Non-pigmented ciliary epithelial cell (primary cell): ENCODE results near the gene PHKA1.
"Not testable (repeated sequence)": the region's sequence is repeated elsewhere in the genome, so short reads cannot be mapped to it uniquely, and the experiment has no call there.

ENCODE experiments used
- DNase-seq: peaks from one replicate; pipeline ENCODE4 v3.0.0-alpha.2; 2010; ENCODE audit warnings: low read depth

Gene PHKA1

DNA sequence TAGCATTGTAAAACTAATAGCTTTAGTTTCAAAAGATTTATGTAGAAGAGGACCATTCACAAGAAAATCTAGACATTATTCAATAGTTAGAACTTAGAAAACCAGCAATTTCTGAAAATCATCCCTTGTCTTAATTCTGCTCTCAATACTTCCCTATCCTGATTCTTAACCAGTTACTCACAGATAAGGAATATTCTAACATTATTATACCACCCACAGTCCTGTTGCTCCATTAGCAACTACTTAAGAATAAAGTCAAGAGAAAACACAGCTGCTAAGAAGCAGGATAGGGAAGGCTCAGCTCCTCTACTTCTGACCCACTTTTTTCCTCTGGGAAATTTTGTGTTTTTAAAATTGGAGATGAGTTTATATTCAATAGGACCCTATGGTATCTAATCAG lies 47.7 kb downstream of the PHKA1 start:
- no peak for DNase-seq

DNA sequence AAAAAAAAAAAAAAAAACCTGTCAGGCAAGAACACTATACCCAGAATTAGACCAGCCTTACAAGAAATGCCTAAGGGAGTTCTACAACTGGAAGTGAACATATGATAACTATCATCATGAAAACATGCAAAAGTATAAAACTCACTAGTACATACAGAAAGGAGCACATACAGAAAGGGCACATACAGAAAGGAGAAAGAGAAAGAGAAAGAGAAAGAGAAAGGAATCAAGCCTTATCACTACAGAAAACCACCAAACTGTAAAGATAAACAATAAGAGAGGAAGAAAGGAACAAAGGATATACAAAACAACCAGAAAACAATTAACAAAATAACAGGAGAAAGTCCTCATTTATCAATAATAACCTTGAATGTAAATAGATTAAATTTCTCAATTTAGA lies 50.4 kb downstream of the PHKA1 start:
- DNase-seq: no peak

DNA sequence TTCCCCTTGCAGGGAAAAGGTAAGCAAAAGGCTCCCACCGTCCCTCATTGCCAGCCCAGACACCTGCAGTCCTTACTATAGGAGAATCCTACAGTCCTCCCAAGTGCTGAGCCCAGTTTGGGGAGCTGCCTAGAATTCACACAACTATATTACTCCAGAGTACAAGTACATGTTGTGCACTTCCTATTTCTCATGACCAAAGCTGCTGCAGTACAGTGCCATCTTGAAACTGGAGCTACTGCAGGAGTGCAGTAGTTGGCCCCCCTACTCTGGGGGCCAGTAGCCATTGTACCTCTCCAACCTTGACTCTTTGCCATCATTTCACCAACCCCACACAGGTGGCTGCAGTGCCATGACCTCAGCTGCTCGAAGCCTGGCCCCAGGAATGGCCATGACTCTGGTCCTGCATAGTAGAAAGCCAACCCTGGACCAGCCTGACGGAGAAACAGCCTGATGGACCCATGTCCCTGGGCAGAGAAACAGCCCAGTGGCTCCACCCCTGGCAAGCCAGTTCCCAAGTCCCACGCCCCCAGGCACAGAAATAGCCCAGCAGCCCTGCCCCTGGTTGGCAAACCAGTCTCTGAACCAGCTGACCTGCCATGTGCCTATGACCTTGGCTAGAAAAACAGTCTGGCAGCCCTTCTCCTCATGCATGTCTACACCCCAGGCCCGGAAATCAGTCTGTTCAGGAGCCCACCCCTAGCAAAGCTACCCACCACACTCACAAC lies 51.9 kb downstream of the PHKA1 start:
- no peak for DNase-seq

DNA sequence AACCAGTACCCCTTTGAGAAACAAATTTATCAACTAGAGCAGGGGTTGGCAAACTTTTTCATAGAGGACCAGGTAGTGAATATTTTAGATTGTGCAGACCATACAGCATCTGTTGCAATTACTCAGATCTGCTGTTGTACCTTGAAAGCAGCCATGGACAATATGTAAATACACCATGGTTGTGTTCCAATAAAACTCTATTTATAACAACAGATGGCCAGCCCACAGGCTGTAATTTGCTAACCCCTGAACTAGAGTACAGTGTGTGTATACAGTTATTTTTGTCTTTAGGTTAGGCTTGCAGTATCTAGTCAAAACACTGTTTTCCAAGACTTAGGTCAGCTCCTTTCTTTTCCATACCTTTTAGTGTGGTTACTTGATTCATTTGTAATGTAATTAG lies 54.4 kb downstream of the PHKA1 start:
- DNase-seq: no peak

DNA sequence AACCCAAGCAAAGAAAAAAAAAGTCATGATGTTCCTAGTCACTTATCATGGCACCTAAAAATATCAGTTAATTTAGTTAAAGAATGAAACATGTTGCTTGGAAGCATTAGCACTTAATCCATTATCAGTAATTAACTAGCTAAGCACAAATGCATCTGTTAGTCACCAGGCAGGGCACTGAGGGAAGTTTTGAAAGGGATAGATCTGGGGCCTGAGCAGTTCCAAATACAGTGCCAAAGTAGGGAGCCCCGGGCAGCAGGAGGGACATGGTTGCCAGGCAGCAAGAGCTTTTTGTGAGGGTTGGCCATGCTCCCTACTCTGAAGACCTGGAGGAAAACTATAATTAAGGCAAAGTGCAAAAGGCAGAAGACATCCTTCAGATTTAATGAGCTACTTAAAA lies 62.0 kb downstream of the PHKA1 start:
- no peak for DNase-seq

DNA sequence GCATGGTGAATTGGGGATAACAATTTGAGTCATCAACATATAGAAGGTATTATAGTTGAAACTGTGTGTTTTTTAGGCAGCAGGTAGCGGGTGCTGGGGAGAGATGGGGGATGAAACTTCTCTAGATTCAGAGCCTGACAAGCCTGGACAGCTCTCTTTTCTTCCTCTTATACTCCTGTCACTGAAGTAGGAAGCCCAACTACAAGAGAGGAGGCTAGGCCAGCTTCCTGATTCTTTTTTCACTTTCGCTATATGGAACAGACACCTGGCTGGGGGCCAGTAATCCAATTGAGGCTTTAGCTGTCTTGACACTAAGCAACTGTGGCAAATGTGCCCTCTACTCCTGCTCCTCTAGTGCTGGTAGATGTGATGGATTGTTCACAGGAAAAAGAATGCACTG lies 69.2 kb downstream of the PHKA1 start:
- no peak for DNase-seq

DNA sequence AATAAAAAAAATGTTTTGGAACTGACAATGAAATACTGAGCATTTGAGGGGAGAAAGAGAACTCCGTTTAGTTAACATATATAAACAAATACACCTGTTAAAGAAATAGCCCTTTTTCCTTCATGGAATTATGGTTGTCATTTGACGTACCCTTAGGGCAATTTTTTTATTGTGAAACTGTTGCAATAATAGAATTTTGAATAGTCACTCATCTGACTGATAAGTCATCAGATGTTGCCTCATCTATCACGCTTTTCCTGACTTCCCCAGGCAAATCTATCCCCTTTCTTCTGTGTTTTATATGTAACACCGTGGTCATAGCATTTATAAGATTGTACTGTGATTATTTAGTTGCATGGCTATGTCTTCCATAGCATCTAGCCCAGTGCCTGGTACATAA lies 72.5 kb downstream of the PHKA1 start:
- no peak for DNase-seq

DNA sequence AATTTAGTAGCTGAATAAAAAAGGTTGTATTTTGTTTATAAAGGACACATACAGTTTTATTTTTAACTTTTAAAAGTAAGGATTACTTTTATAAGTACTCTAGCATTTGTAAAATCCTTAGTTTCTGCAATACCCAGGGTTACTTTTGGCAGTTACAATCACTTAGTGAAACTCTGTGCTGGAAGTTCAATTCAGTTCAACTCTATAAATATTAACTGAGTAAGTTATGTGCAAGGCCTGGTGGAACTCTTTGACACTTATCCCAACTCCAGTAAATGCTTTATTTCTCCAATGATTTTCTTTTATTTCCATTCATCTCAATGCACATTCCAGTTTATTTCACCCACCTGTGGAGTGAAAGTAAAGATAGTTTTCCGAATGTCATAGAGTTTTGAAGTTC lies 78.2 kb downstream of the PHKA1 start:
- no peak for DNase-seq

DNA sequence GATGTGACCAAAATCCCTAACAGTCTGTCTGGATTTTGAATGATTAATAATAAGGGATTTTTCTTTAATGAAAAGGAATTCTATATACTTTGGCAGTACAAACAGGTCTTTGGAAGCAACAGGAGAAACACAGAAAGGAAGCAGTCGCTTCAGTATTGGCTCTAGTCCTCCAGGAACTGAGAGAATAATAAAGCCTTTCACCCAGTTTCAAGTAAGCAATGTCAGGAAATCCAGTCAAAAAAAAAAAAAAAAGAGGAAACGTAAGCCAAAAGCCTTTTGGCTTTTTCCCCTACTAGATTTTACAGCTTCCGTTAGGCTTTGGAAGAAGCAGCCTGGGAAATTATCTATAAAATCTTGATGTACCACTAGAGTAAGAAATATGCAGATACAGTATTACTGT lies 79.8 kb downstream of the PHKA1 start:
- DNase-seq: no peak

DNA sequence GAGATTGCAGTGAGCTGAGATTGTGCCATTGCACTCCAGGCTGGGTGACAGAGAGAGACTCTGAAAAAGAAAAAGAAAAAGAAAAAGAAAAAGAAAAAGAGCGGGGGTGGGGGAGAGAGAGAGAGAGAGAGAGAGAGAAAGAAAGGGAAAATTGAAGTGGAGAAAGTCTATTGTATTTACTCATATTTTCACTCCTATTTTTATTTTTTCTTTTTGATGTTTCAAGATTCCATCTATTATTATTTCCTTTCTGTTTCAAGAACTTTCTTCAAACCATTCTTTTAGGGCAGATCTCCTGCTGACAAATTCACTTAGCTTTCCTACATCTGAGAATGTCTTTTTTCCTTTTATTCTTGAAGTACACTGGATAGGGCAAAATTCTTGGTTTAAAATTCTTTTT lies 83.9 kb downstream of the PHKA1 start:
- DNase-seq: no peak

DNA sequence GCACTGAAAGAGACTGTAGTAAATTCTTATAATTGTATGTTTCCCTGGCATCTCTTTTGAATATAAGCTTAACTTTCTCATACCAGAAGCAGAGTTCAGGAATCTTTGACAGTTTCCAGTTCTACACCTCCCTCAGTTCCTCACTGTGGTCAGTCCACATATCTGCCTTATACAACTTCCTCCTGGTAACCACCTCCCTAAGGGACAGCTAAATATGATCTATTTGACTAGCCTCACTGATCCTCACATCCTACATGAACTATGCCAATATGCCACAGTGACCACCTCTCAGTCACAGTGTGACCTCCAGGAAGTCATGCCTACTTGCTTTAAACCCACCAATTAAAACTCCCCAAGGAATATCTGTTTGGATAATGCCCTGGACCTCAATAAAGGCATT lies 89.9 kb downstream of the PHKA1 start:
- no peak for DNase-seq

DNA sequence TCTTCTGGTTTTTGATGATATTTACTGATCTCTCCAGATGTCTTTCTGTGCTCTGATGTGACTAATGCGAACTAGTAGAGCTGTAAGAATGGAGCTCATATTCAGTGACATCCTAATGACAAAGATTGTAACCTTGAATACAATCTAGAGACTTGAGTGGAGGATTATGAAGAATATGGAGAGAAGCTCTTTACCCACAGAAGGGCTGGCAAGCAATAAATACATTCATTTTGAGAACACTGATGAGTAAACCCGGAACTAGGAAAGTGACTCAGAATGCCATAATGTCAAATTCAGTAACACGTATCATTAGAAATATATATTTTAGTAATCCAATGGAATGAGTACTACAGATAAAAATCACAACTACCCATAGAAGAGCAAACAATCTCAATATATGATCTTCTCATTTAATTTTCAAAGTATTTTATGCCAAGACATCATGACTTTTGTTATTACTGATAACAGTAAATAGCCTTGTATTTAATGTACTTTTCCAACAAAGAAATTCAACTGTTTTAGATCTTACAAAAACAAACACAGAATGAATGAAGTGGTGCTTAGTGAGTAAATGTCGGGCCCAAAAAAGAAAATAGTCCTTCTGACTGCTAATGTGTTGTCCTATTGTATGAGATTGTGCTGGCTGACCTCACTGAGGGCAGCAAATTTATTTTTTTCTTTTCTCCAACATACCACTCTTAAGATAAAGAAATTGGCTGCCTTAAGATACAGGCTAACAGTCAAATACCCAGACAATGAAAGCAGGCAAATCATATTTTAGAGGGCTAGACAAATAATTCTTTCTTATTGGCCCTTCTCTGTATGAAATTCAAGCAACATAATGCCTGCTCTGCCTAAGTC lies 92.3 kb downstream of the PHKA1 start:
- no peak for DNase-seq

DNA sequence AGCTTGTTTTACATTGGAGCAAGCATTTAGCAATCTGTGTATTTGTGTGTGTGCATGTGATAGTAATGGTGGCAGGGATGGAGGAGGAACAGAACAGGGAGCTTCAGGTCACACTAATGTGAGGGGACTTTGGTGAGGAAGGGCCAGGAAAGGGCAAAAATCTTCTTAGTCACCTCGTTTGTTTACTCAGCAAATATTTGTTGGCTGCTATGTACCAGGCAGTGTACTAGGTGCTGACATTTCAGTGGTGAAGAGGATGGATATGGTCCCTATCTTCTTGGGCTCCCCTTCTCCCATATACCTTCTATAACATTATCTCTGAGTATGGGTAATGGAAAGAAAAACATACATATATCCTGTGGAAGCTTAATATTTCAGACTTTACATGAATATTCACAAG lies 92.9 kb downstream of the PHKA1 start:
- DNase-seq: no peak

DNA sequence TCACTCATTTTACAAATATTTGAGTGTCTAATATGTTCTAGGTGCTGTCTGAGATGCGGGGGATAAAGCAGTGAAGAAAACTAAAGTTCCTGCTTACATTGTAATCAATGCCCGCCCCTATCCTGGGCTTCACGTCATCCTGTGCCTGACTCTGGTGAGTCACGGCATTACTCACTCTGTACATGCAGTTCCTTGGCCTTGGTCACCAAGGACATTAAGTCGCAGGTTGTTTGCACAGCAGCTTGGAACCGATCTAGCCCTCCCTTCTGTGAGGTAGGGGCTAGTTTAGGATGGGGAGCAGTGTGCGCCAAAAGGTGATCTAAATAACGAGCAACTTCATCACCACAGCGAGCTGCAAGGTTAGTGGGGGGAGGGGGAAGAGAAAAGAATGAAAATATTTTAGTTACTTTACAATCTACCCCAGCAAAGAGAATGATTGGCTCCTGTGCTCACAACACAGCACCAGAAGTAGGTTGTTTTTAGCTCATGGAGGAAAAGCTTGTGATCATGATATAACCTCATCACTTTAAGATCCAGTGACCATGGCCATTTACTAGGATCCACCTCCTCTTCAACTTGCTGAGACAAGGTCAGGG lies 93.5 kb downstream of the PHKA1 start:
- DNase-seq: peak; percentile 65

DNA sequence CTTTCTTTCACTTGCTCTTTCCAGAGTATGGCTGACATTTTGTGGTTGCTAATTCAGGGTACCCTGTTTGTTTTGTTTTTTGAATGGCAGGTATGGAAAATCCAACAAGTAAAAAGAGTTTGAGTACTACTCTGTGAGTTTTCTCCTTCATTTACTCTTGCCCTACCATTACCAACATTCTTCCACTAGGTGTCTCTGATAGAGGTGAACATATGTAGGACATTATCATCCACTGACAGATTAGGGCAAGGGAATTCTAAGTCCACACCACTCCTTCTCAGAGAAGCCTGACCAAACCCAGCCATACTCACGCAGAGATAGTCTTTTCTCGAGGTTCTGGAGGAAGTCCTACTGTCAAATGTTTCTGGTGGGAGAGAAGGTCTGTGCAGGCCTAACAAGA lies 104.8 kb downstream of the PHKA1 start:
- no peak for DNase-seq

DNA sequence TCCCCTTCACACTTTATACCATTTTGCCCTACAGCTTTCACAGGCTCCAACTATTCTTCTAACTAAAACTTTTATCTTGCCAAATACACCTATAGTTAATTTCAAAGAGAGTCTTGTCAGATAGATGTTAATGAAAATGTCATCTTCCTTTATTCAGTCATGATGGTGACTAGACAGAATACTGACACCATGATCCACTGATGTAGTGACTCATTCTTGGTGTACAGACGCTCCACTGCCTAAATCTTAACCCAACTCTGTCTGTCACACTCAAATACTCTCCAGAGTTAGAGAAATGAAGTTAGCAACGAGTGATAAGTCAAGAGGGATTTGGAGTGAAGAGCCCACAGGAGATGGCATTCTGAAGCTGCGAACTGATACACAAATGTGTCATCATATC lies 109.4 kb downstream of the PHKA1 start:
- no peak for DNase-seq

DNA sequence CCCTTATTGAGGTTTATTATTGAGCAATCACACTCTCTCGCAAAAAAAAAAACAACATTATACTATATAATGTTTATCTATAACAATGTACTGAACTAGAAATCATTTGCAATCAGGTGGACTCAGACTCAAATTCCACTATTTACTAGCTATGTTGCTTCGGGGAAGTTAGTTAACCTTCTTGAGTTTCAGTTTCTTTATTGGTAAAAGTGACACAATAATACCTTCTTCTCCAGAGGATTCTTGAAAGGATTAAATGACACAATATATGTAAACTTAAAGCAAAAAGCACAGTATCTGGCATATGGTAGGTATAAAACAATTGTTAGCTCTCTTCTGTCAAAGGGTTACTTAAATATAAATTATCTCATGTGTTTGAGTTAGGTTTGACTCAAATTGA lies 110.0 kb downstream of the PHKA1 start:
- DNase-seq: no peak

DNA sequence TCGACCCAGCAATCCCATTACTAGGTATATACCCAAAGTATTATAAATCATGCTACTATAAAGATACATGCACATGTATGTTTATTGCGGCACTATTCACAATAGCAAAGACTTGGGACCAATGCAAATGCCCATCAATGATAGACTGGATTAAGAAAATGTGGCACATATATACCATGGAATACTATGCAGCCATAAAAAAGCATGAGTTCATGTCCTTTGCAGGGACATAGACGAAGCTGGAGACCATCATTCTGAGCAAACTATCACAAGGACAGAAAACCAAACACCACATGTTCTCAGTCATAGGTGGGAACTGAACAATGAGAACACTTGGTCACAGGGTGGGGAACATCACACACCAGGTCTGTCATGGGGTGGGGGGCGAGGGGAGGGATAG lies 123.1 kb downstream of the PHKA1 start:
- DNase-seq: not testable (repeated sequence)

DNA sequence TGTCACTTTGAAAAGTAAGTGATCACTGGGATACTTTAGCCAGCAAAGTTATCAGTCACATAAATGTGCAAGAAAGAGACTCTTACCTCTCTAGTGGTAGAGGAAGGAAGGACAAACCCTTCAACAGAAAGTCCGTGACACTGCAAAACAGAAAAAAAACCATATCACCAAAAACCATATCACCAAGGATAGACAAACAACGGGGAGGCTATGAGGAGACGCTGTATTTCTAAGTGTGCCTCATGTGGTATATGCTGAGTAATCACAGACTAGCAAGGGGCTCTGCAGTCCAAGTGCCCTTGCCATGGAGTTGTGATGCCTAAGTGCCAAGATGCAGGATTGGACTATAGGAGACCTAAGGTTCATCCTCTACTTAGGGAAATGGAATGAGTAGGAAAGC lies 129.9 kb downstream of the PHKA1 start:
- DNase-seq: no peak

DNA sequence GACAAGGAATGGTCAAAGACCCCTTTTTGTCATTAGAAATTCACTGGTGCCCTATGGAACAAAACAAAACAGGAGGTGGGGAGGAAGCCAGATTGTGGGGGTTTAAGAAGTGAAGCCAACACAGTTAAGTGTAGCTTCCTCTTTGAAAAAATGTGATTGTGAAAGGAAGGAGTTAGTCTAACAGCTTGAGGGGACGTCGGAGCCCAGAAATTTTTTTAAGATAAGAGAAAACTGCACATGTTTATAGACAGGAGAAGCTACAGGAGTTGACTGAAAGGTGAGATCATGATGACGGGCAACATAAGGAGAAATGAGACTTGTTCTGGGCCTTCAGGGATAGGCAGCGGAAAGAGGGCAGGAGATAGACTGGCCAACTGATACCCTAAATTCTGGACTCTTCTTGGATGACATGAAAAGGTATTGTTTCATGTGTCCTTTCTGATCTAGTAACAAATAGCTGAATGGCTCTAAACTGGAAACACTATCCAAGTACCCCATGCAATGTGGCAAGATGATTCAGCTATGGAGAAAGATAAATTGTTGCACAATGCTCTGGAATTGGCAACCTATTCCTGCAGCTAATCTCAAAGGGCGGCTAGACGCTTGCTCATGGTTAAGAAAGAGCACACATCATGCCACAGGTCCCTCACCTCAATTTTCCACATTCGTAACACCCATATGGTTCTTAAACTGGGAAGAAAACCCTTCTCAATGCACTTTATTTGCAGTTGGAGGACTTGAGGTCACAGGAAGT lies 137.8 kb downstream of the PHKA1 start:
- DNase-seq: no peak

DNA sequence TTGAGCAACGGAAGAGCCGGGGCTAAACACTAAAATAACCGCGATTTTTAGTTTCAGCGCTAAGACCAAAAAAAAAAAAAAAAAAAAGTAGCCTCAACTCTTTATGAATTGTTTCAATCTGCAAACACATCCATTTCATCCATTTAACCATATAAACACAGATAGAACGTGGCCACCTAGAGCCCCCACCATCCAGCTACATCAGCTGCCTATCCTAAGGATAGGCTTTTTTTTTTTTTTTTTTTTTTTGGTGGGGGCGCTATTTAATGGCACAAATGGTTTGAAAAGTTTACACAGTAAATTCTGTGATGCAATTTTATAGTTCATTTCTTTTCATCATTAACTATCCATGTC lies 141.0 kb downstream of the PHKA1 start:
- no peak for DNase-seq

DNA sequence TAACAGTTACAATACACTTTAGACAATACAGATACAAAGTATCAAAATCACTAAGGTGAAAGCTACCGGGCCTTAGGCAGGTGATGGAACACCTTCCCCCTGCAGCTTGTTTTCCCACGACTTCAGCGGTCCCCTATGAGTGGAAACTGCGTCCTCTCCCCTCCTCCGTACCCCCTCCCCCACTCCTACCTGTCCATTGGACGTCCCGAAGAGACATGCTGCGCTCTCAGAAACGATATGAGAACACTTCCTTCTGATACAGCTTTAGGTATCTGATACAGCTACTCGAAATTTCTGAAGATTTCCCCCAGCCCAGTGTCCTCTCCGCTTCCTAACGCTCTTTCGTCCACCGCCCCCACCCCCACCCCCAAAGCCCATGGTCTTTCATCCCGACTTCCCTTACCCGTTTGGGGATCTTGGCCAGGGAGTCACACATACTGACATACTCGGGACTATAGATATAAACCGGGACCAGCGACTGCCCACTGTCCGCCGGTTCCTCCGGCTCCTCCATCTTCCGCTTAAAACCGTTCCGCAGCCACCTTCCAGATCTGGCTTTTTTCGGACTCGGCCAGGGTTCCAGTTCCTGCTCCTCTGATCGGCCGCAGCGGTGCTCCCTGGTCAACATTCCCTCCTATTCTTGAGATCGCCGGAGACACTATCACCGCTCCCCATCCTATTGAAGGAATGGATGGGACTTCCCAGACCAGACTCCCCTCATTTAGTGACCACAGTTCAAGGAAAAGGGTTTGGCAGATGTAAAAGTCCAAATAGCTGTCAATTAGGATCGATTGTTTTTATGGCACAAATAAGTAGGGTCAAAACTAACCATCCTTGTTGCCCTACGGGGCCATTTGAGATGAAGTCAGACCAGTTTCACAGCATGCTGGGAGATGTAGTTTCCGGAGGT lies 141.6 kb downstream of the PHKA1 start, which contains the start of gene HDAC8:
Gene HDAC8, minus strand, starts transcription at position 596 of the 910 bp plus-strand sequence. Its CDS starts 82 bp downstream, at position 514.
- no peak for DNase-seq
